ENCODE measurements around the gene GET3. TPM values are rescaled to one million over a fixed set of nuclear protein-coding genes. Genes with fewer than 3 reads are reported as not detected.
A peak's percentile ranks its signal among the peaks of the same experiment; 100 is the strongest.

GET3 gene
- total and polyA plus RNA-seq, 2 of the 4 experiments (the other 2 are of a cell fraction), result 129 to 152 TPM

DNA sequence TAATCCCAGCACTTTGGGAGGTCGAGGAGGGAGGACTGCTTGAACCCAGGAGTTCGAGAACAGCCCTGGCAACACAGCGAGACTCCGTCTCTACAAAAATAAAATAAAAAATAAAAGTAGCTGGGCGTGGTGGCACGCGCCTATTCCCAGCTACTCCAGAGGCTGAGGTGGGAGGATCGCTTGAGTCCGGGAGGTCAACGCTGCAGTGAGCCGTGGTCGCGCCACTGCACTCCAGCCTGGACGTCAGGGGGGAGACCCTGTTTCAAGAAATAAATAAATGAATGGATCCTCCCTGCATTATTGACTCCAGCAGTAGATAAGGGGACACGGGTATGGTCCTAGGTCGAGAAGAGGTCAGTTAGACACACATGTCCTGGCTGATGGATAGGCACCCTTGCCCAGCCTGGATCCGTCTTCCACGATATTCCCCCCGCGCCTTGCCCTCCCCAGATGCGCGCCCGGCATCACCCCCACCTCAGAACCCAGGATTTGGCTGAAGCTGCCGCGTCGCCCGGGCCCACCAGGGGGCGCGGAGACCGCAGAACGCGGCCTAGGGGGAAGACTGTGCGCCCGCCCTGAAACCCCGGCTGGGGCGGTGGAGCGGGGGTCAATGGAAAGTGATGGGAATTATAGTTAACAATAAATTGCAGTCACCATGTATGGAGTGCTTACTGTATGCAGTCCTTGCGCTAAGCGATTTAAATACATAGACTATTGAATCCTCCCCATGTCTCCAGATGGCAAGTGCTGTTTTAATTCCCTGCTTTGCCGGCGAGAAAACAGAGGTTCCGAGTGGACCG, 40.1 kb downstream of the GET3 start (continued):
- no peak for TF ChIP-seq ELK1 (IDR thresholded peaks at IDR 0.05; ENCODE audit: borderline replicate concordance, low read depth, low read length)
- TF ChIP-seq POLR2A (IDR thresholded peaks at IDR 0.05; ENCODE audit: low read depth, low read length), result no peak
- peak; percentile 85 for TF ChIP-seq SMC3 (IDR thresholded peaks at IDR 0.05; ENCODE audit: low read depth, low read length)
- TF ChIP-seq CHD1 (IDR thresholded peaks at IDR 0.05; ENCODE audit: low read depth, low read length), result peak; percentile 75; the same call in 1 of the 2 replicates
